ENCODE measurements around the gene TFF1.

DNA sequence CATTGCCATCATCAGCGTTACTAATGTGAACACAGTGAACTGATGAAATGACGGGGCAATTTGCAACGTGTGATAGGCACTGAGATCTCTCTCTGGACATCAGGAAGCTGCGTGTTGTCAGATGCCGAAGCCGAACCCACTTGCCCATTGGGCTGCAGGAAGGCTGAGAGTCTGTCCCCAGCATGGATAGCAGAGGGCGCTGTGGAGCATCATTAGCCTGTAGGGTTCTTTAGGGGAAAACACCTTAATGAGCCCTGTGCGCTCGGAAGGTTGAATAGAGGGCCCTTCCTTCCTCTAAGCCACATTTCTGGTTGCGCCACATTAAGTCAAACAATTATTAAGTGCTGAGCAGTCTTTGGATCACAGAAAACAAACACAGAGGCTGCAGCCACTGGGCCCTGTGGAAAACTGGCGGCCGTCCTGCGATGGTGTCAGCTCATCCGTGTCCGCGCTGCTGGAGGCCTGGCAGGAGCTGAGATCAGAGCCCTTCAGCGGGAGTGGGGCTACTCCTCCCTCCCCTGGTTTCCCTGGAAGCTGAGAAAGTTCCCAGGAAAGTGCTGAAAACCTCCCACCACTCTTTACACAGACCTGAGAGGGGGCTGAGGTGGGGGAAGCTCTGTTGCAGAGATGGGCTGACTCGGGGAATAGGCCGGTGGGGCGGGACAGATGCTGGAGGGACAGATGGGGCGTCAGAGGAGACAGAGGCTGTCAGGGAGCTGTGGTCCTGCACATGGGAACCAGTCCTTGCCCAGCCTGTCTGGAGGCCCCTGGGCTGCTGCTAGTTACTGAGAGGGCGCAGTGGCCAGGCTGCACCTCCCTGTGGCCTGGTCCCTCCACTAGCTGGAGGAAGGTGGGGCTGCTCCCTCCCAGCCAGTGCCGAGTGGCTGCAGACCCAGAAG, 28.3 kb downstream of the TFF1 start:
- TF ChIP-seq EZH2 (IDR thresholded peaks at IDR 0.05) (no peak), POLR2AphosphoS5 (IDR thresholded peaks at IDR 0.05; ENCODE audit: borderline replicate concordance, low read depth, low read length) (no peak), FOXP2 (optimal IDR thresholded peaks at IDR 0.05; ENCODE audit: control extremely low read depth, extremely low read length, insufficient read depth) (no peak)
